Measurements from ENCODE around the gene PPBP. TPM values are rescaled to one million over a fixed set of nuclear protein-coding genes. Genes with fewer than 3 reads are reported as not detected.

The PPBP gene, protein sequence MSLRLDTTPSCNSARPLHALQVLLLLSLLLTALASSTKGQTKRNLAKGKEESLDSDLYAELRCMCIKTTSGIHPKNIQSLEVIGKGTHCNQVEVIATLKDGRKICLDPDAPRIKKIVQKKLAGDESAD
- total RNA-seq: not detected in 2 replicates

DNA sequence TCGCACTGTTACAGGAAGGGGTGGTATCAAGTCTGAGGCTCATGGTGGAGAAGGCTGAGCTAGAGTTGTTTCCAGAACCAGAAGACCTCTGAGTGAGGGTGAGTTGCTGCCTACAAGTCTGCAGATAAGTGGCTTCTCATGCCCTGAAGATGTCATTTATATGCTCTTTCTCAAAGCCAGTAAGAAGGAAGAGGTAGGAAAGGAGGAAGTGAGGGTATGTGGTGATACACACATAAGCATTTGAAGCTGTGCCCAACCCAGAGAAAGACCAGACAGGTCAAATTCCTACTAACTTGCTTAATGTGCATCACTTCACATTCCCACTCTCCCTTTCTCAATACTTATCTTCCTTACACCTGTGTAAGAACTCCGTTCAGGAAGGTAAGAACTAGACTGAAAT, at the start of gene PPBP:
Gene PPBP, minus strand, starts transcription at position 130 of the 400 bp plus-strand sequence. Its CDS starts 87 bp downstream, at position 43.

DNA sequence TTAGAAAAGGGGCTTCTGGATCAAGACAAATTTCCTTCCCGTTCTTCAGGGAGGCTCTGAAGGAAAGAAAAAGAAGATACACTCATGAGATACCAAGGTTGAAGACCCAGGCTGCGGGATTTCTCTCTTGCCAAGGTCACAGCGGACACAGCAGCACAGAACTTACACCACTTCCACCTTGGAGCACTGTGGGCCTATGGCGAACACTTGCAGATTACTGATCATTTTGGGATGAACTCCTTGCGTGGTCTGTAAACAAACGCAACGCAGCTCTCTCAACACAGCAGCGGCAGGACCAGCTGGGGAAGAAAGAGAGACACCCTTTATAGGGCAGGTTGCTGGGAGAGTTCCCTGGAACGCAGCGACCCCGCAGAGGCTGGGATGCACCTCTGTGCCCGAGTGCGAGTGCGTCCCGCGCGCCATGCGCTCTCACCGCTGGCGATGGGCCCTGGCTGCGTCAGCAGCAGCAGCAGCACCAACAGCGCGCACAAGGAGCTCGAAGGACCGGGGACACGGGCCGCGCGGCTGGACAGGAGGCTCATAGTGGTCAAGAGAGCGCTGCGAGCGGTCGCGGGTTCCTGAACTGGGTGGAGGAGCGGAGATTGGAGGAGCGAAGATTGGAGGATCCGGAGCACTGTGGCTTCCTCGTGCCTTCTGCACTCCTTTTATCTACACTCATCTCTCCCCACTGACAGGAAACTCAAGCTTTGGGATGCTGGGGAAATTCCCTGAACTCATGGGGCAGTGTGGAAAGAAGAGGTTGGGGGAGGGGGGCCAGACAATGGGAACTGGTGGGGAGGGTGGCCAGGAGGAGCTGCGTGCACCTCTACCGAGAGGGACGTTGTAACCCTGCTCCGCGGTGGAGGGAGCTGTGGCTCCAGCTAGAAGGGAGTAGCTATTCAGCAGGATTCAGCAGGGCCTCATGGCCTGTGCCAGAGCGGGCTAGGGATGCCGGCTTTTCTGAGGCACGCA, 10.3 kb upstream of the PPBP start, which contains the start of gene CXCL5:
Gene CXCL5, minus strand, starts transcription at position 638 of the 972 bp plus-strand sequence. Its CDS starts 96 bp downstream, at position 542.

Other genes with a start within 250 kb of the PPBP start
- gene CXCL8, start 247.6 kb downstream of the PPBP start, total RNA-seq: 18.1 and 167 TPM in 2 replicates
- 0.31 TPM in 1 of 2 replicates, not detected in the other for gene CXCL6, start 151.5 kb downstream of the PPBP start, total RNA-seq
- 0.25 TPM in 1 of 2 replicates, not detected in the other for gene PF4V1, start 134.9 kb downstream of the PPBP start, total RNA-seq
- gene CXCL1, start 118.8 kb downstream of the PPBP start, total RNA-seq: 4.5 and 38.7 TPM in 2 replicates
- not detected in 2 replicates for gene PF4, start 6.2 kb downstream of the PPBP start, total RNA-seq
- gene CXCL5, start 10.5 kb upstream of the PPBP start, total RNA-seq: under 0.01 and 0.50 TPM in 2 replicates
- gene CXCL3, start 50.5 kb upstream of the PPBP start, total RNA-seq: 0.16 and 1.1 TPM in 2 replicates
- 4.4 and 6.5 TPM in 2 replicates for gene CXCL2, start 111.0 kb upstream of the PPBP start, total RNA-seq
- gene MTHFD2L, start 169.9 kb upstream of the PPBP start, total RNA-seq: 12.8 and 22.5 TPM in 2 replicates